H1 (cell line): Measurements from ENCODE around the gene SLC5A10.

Experiments used
- ATF3 ChIP-seq: IDR thresholded peaks from 2 replicates; pipeline ENCODE4 v1.6.1; 2011; ENCODE audit warnings: low read depth, mild to moderate bottlenecking, low read length; ENCODE audit not compliant: insufficient read depth
- BRCA1 ChIP-seq: IDR thresholded peaks from 2 replicates; pipeline ENCODE4 v1.6.1; 2012; ENCODE audit warnings: low read depth, low read length, improper control_type of control experiment
- CHD1 ChIP-seq: IDR thresholded peaks from 2 replicates; pipeline ENCODE4 v1.6.1; 2012; ENCODE audit warnings: low read depth, low read length, improper control_type of control experiment
- CTCF ChIP-seq, 3 experiments: IDR thresholded peaks; 1 replicate in 2 of 3; 2 replicates in 1 of 3; pipeline versions ENCODE4 v1.5.1 to v1.6.1; 2011; ENCODE audit warnings: low read length in 3 of 3, mild to moderate bottlenecking in 3 of 3, inconsistent platforms in 2 of 3, low read depth in 1 of 3, moderate library complexity in 1 of 3; ENCODE audit not compliant: insufficient read depth in 1 of 3; ENCODE audit errors: control extremely low read depth in 1 of 3
- EP300 ChIP-seq, 2 experiments: IDR thresholded peaks; 1 replicate in 1 of 2; 2 replicates in 1 of 2; pipeline ENCODE4 v1.6.1; 2011 to 2012; ENCODE audit warnings: low read depth in 2 of 2, low read length in 2 of 2, mild to moderate bottlenecking in 2 of 2, borderline replicate concordance in 1 of 2, inconsistent platforms in 1 of 2, moderate library complexity in 1 of 2
- EZH2 ChIP-seq: fragments of 200-600 bp; sonication (generic); IDR thresholded peaks from 2 replicates; pipeline ENCODE4 v1.7.1; 2012; ENCODE audit warnings: low read depth, mild to moderate bottlenecking, moderate library complexity, low read length, inconsistent platforms; ENCODE audit not compliant: severe bottlenecking
- MAX ChIP-seq: IDR thresholded peaks from 2 replicates; pipeline ENCODE4 v1.6.1; 2012; ENCODE audit warnings: inconsistent platforms
- POLR2A ChIP-seq, 2 experiments: IDR thresholded peaks; 1 replicate in 1 of 2; 2 replicates in 1 of 2; pipeline ENCODE4 v1.6.1; 2011; ENCODE audit warnings: low read depth in 2 of 2, low read length in 2 of 2, mild to moderate bottlenecking in 2 of 2; ENCODE audit errors: control extremely low read depth in 1 of 2
- RAD21 ChIP-seq, 2 experiments: IDR thresholded peaks in 1 of 2; conservative IDR thresholded peaks in 1 of 2; 2 replicates each; pipeline ENCODE4 v1.6.1; 2011; ENCODE audit warnings: low read depth in 2 of 2, low read length in 2 of 2, improper control_type of control experiment in 1 of 2, inconsistent platforms in 1 of 2, mild to moderate bottlenecking in 1 of 2, moderate library complexity in 1 of 2
- SP1 ChIP-seq: IDR thresholded peaks from 2 replicates; pipeline ENCODE4 v1.6.1; 2011; ENCODE audit warnings: low read depth, low read length
- TEAD4 ChIP-seq: IDR thresholded peaks from 2 replicates; pipeline ENCODE4 v1.6.1; 2012; ENCODE audit warnings: low read depth, low read length, inconsistent platforms, mixed read lengths
- USF2 ChIP-seq: IDR thresholded peaks from 2 replicates; pipeline ENCODE4 v1.6.1; 2011; ENCODE audit warnings: low read length, improper control_type of control experiment

- TF ChIP-seq BRCA1 (no peak), POLR2A (IDR thresholded peaks at IDR 0.05; ENCODE audit: control extremely low read depth in 1 of 2, low read depth in 2 of 2, low read length in 2 of 2) (no peak), SP1 (no peak), CTCF (IDR thresholded peaks at IDR 0.05; ENCODE audit: control extremely low read depth in 1 of 3, insufficient read depth in 1 of 3, low read depth in 1 of 3, low read length in 3 of 3) (no peak), RAD21 (IDR thresholded peaks at IDR 0.05 in 1 of 2, conservative IDR thresholded peaks at IDR 0.05 in 1 of 2; ENCODE audit: low read depth in 2 of 2, low read length in 2 of 2) (no peak), CHD1 (no peak), ATF3 (no peak), EP300 (IDR thresholded peaks at IDR 0.05; ENCODE audit: borderline replicate concordance in 1 of 2, low read depth in 2 of 2, low read length in 2 of 2) (no peak), MAX (no peak), EZH2 (no peak), TEAD4 (no peak), USF2 (no peak)
Observed at GRCh38 chr17:18988546-18989173, 36.7 kb downstream of the SLC5A10 start.
